ENCODE measurements around the gene ZSWIM5.

- TF ChIP-seq CTCF (IDR thresholded peaks at IDR 0.05), result no peak
- no peak for TF ChIP-seq POLR2AphosphoS5 (IDR thresholded peaks at IDR 0.05)
Observed at GRCh38 chr1:45008516-45008915, 197.9 kb downstream of the ZSWIM5 start.

Data from breast epithelium (tissue), 3 donors.